ENCODE results near the gene USP34. TPM values are rescaled to one million over a fixed set of nuclear protein-coding genes. Genes with fewer than 3 reads are reported as not detected.

USP34 gene
- total RNA-seq, 1 experiment from 2014 or later: 76.3 TPM

- no peak overlapping the region for H3K9ac ChIP-seq (ENCODE audit: low read length)
- H3K27ac ChIP-seq (ENCODE audit: low read depth, low read length): no peak overlapping the region
- no peak overlapping the region for H2AFZ ChIP-seq (ENCODE audit: low read depth, low read length, poor library complexity, severe bottlenecking)
- POLR2A ChIA-PET: no interaction called here
- no peaks in the 10 kb centered on the region for H3K9me2 ChIP-seq (ENCODE audit: insufficient read depth)
- intact Hi-C loops (cut with micrococcal nuclease): no loop called here
- TF ChIP-seq POLR2A (IDR thresholded peaks at IDR 0.05; ENCODE audit: borderline replicate concordance, extremely low read depth, insufficient read depth, insufficient read length): no peak
- TF ChIP-seq ELF1 (IDR thresholded peaks at IDR 0.05; ENCODE audit: borderline replicate concordance, low read depth): no peak
- no peak for TF ChIP-seq ZNF274 (IDR thresholded peaks at IDR 0.05; ENCODE audit: low read depth, low read length)
- no peak for TF ChIP-seq REST (IDR thresholded peaks at IDR 0.05; ENCODE audit: low read depth)
- TF ChIP-seq ZBTB33 (IDR thresholded peaks at IDR 0.05; ENCODE audit: extremely low read depth, insufficient replicate concordance, low read length): no peak
- no peak for TF ChIP-seq CEBPB (IDR thresholded peaks at IDR 0.05; ENCODE audit: low read depth)
- TF ChIP-seq POLR2AphosphoS5 (IDR thresholded peaks at IDR 0.05; ENCODE audit: low read depth, low read length): no peak
- TF ChIP-seq CBX3 (IDR thresholded peaks at IDR 0.05; ENCODE audit: low read depth): no peak
- peaks cover 2 to 17% of the 10 kb centered on the region in 2 experiments; a peak in 1 of 4 replicates for H3K4me1 ChIP-seq (ENCODE audit: control insufficient read depth in 1 of 2, insufficient read depth in 2 of 2, low read length in 2 of 2)
- peaks cover 11% of the 10 kb centered on the region for H4K20me1 ChIP-seq (ENCODE audit: insufficient read depth)
- peaks cover 99% of the 10 kb centered on the region for H3K79me2 ChIP-seq (ENCODE audit: insufficient read depth, low read length)
- H3K9me3 ChIP-seq (ENCODE audit: control insufficient read depth in 1 of 2, insufficient read depth in 1 of 2, low read depth in 1 of 2, low read length in 2 of 2): no peaks in the 10 kb centered on the region
- RAD21 ChIA-PET (ENCODE audit: low non-redundant PET in 1 of 2, low total read pairs in 2 of 2, uncharacterized antibody in 2 of 2, unreplicated experiment in 2 of 2): no interaction called here
- no peak overlapping the region for H3K4me2 ChIP-seq (ENCODE audit: low read length)
- CTCF ChIA-PET: no interaction called here
- H3K27me3 ChIP-seq (ENCODE audit: insufficient read depth, low read length): no peaks in the 10 kb centered on the region
- ATAC-seq (no peak; the same call in 1 of the 2 replicates), DNase-seq (ENCODE audit: low read depth, low spot score) (no peak)
- BruUV-seq (replicated peaks): no TSS peak
- H3K36me3 ChIP-seq (ENCODE audit: control insufficient read depth in 1 of 2, insufficient read depth in 2 of 2, low read length in 2 of 2): no peaks in the 10 kb centered on the region
- H3K4me3 ChIP-seq (replicated peaks in 1 of 2; ENCODE audit: low read depth in 1 of 2, low read length in 2 of 2): no peak overlapping the region
Measured at GRCh38 chr2:61434314-61434713, 36.6 kb downstream of the USP34 start.

Measured in HCT116 (cell line).